Measurements from ENCODE around the gene COASY.

COASY gene

GRCh38 chr17:42526031-42526444, 35.9 kb upstream of the COASY start:
- Histone ChIP-seq H3K4me1 (ENCODE audit: low read length) (peaks cover 28% of the 10 kb centered on the region), H3K79me2 (ENCODE audit: low read length) (no peaks in the 10 kb centered on the region), H4K20me1 (ENCODE audit: insufficient read depth, low read length) (no peaks in the 10 kb centered on the region), H3K36me3 (replicated peaks; ENCODE audit: low read depth, low read length) (peaks cover 9% of the 10 kb centered on the region), H3K4me3 (ENCODE audit: low read length) (no peak overlapping the region), H3K9me3 (ENCODE audit: insufficient read depth, low read length) (no peaks in the 10 kb centered on the region), H3K27ac (ENCODE audit: low read length) (no peak overlapping the region), H3K27me3 (ENCODE audit: low read depth, low read length) (no peaks in the 10 kb centered on the region), H3K9ac (ENCODE audit: low read length) (no peak overlapping the region), H3K4me2 (ENCODE audit: low read length) (no peak overlapping the region), H2AFZ (ENCODE audit: low read depth, low read length) (no peak overlapping the region)
- TF ChIP-seq EZH2phosphoT487 (IDR thresholded peaks at IDR 0.05; ENCODE audit: low read depth) (no peak), CTCF (IDR thresholded peaks at IDR 0.05; ENCODE audit: low read depth, low read length) (no peak)

GRCh38 chr17:42527932-42528331, 34.0 kb upstream of the COASY start:
- Histone ChIP-seq H3K4me1 (ENCODE audit: low read length) (peaks cover 34% of the 10 kb centered on the region), H2AFZ (ENCODE audit: low read depth, low read length) (no peak overlapping the region), H3K4me2 (ENCODE audit: low read length) (no peak overlapping the region), H4K20me1 (ENCODE audit: insufficient read depth, low read length) (no peaks in the 10 kb centered on the region), H3K4me3 (ENCODE audit: low read length) (no peak overlapping the region), H3K27me3 (ENCODE audit: low read depth, low read length) (no peaks in the 10 kb centered on the region), H3K27ac (ENCODE audit: low read length) (no peak overlapping the region), H3K36me3 (replicated peaks; ENCODE audit: low read depth, low read length) (no peaks in the 10 kb centered on the region), H3K9me3 (ENCODE audit: insufficient read depth, low read length) (no peaks in the 10 kb centered on the region), H3K79me2 (ENCODE audit: low read length) (no peaks in the 10 kb centered on the region), H3K9ac (ENCODE audit: low read length) (no peak overlapping the region)
- TF ChIP-seq CTCF (IDR thresholded peaks at IDR 0.05; ENCODE audit: low read depth, low read length) (no peak), EZH2phosphoT487 (IDR thresholded peaks at IDR 0.05; ENCODE audit: low read depth) (no peak)

GRCh38 chr17:42529061-42529460, 32.9 kb upstream of the COASY start:
- H3K4me2 ChIP-seq (ENCODE audit: low read length): no peak overlapping the region
- no peak overlapping the region for H3K4me3 ChIP-seq (ENCODE audit: low read length)
- no peak for TF ChIP-seq EZH2phosphoT487 (IDR thresholded peaks at IDR 0.05; ENCODE audit: low read depth)
- TF ChIP-seq CTCF (IDR thresholded peaks at IDR 0.05; ENCODE audit: low read depth, low read length): no peak
- no peak overlapping the region for H3K9ac ChIP-seq (ENCODE audit: low read length)
- no peaks in the 10 kb centered on the region for H4K20me1 ChIP-seq (ENCODE audit: insufficient read depth, low read length)
- H3K79me2 ChIP-seq (ENCODE audit: low read length): no peaks in the 10 kb centered on the region
- H3K27ac ChIP-seq (ENCODE audit: low read length): no peak overlapping the region
- H3K4me1 ChIP-seq (ENCODE audit: low read length): peaks cover 32% of the 10 kb centered on the region
- H2AFZ ChIP-seq (ENCODE audit: low read depth, low read length): no peak overlapping the region
- H3K27me3 ChIP-seq (ENCODE audit: low read depth, low read length): no peaks in the 10 kb centered on the region
- no peaks in the 10 kb centered on the region for H3K36me3 ChIP-seq (replicated peaks; ENCODE audit: low read depth, low read length)
- no peaks in the 10 kb centered on the region for H3K9me3 ChIP-seq (ENCODE audit: insufficient read depth, low read length)

GRCh38 chr17:42530952-42531454, 30.9 kb upstream of the COASY start:
- H3K27me3 ChIP-seq (ENCODE audit: low read depth, low read length): no peaks in the 10 kb centered on the region
- H3K4me2 ChIP-seq (ENCODE audit: low read length): no peak overlapping the region
- no peaks in the 10 kb centered on the region for H3K36me3 ChIP-seq (replicated peaks; ENCODE audit: low read depth, low read length)
- H3K4me1 ChIP-seq (ENCODE audit: low read length): peaks cover 38% of the 10 kb centered on the region
- H3K27ac ChIP-seq (ENCODE audit: low read length): no peak overlapping the region
- TF ChIP-seq EZH2phosphoT487 (IDR thresholded peaks at IDR 0.05; ENCODE audit: low read depth): no peak
- no peak for TF ChIP-seq CTCF (IDR thresholded peaks at IDR 0.05; ENCODE audit: low read depth, low read length)
- no peaks in the 10 kb centered on the region for H3K79me2 ChIP-seq (ENCODE audit: low read length)
- H3K4me3 ChIP-seq (ENCODE audit: low read length): no peak overlapping the region
- no peak overlapping the region for H2AFZ ChIP-seq (ENCODE audit: low read depth, low read length)
- no peaks in the 10 kb centered on the region for H3K9me3 ChIP-seq (ENCODE audit: insufficient read depth, low read length)
- no peaks in the 10 kb centered on the region for H4K20me1 ChIP-seq (ENCODE audit: insufficient read depth, low read length)
- no peak overlapping the region for H3K9ac ChIP-seq (ENCODE audit: low read length)

Measured in OCI-LY3 (cell line).